Type B pancreatic cell (in vitro differentiated cells): ENCODE results near the gene RBP4. TPM values are rescaled to one million over a fixed set of nuclear protein-coding genes. Genes with fewer than 3 reads are reported as not detected.
"Not testable (repeated sequence)": the region's sequence is repeated elsewhere in the genome, so short reads cannot be mapped to it uniquely, and the experiment has no call there.

Experiments
- DNase-seq: peaks from one replicate; pipeline ENCODE4 v3.0.0; 2021; ENCODE audit warnings: mixed read lengths; ENCODE audit not compliant: unreplicated experiment; ENCODE audit errors: extremely low spot score
- H3K27ac Mint-ChIP-seq: 2 replicates; pipeline ENCODE4 v1.8.0; 2021; ENCODE audit warnings: mild to moderate bottlenecking, mixed read lengths
- H3K27me3 Mint-ChIP-seq: 2 replicates; pipeline ENCODE4 v1.8.0; 2021; ENCODE audit warnings: mixed read lengths
- H3K36me3 Mint-ChIP-seq: 2 replicates; pipeline ENCODE4 v1.8.0; 2021; ENCODE audit warnings: mixed read lengths
- H3K4me1 Mint-ChIP-seq: one replicate; pipeline ENCODE4 v1.8.0; 2021; ENCODE audit warnings: mixed read lengths; ENCODE audit not compliant: unreplicated experiment
- H3K4me3 Mint-ChIP-seq: 2 replicates; pipeline ENCODE4 v1.8.0; 2021; ENCODE audit warnings: mild to moderate bottlenecking, mixed read lengths
- H3K9me3 Mint-ChIP-seq: 2 replicates; pipeline ENCODE4 v1.8.0; 2021; ENCODE audit warnings: mixed read lengths
- total RNA-seq: library from RNA; stranded (reverse); gene quantifications from 2 replicates; pipeline ENCODE4 v1.2.1, GENCODE V29; 2021; ENCODE audit warnings: low replicate concordance
- TF ChIP-seq, protein P1 (sequence below): fragments of 200-600 bp; sonication (generic); conservative IDR thresholded peaks from 2 replicates; pipeline ENCODE4 v1.5.0; 2021; ENCODE audit warnings: antibody characterized with exemption, mild to moderate bottlenecking

Gene RBP4
- total RNA-seq, 1 donor from 2014 or later, result 30.3 TPM

DNA sequence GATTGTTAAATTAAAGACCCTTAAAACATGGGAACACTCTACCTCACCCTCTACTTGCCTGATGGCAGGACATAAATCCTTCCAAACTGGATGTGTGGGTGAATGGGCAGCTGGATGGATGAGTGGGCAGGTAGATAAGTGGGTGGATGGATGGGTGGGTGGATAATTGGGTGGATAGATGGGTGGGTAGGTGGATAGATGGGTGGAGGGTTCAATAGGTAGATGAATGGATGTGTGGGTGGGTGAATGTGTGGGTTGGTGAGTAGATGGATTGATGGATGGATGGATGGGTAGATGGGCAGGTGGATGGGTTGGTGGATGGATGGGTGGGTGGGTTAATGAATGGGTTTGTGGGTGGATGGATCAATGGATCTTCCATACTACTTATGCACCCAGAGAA, 53.5 kb downstream of the RBP4 start:
- no peak for DNase-seq
- H3K27ac Mint-ChIP-seq, result no peak overlapping the region
- H3K36me3 Mint-ChIP-seq, result no peaks in the 10 kb centered on the region
- H3K4me3 Mint-ChIP-seq, result no peak overlapping the region
- no peaks in the 10 kb centered on the region for H3K9me3 Mint-ChIP-seq
- TF ChIP-seq, protein P1, sequence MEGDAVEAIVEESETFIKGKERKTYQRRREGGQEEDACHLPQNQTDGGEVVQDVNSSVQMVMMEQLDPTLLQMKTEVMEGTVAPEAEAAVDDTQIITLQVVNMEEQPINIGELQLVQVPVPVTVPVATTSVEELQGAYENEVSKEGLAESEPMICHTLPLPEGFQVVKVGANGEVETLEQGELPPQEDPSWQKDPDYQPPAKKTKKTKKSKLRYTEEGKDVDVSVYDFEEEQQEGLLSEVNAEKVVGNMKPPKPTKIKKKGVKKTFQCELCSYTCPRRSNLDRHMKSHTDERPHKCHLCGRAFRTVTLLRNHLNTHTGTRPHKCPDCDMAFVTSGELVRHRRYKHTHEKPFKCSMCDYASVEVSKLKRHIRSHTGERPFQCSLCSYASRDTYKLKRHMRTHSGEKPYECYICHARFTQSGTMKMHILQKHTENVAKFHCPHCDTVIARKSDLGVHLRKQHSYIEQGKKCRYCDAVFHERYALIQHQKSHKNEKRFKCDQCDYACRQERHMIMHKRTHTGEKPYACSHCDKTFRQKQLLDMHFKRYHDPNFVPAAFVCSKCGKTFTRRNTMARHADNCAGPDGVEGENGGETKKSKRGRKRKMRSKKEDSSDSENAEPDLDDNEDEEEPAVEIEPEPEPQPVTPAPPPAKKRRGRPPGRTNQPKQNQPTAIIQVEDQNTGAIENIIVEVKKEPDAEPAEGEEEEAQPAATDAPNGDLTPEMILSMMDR, result no peak
- peaks cover 14% of the 10 kb centered on the region for H3K27me3 Mint-ChIP-seq
- H3K4me1 Mint-ChIP-seq, result peaks cover 3% of the 10 kb centered on the region

DNA sequence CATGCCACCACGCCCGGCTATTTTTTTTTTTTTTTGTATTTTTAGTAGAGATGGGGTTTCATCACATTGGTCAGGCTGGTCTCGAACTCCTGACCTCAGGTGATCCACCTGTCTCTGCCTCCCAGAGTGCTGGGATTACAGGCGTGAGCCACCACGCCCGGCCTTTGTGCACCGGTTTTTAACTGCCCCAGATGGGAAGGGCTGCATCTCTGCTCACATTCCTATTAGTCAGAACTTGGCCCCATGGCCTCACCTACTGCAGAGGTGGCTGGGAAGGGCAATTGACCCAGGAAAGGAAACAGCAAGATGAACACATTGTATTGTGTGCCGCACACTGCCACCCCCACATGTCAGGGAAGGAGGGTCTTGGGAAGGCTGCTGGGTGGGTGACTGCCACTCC, 54.0 kb downstream of the RBP4 start:
- not testable (repeated sequence) for H3K9me3 Mint-ChIP-seq, H3K4me3 Mint-ChIP-seq, H3K27ac Mint-ChIP-seq, H3K4me1 Mint-ChIP-seq, DNase-seq, H3K36me3 Mint-ChIP-seq
- H3K27me3 Mint-ChIP-seq, result peaks cover 14% of the 10 kb centered on the region

GRCh38 chr10:93542358-93542791, 58.7 kb downstream of the RBP4 start:
- peak overlapping the region; percentile 15 for H3K27ac Mint-ChIP-seq
- no peaks in the 10 kb centered on the region for H3K9me3 Mint-ChIP-seq
- H3K4me1 Mint-ChIP-seq, result peaks cover 9% of the 10 kb centered on the region
- H3K36me3 Mint-ChIP-seq, result no peaks in the 10 kb centered on the region
- peak overlapping the region; percentile 44 for H3K4me3 Mint-ChIP-seq
- TF ChIP-seq, protein P1, result peak; percentile 18
- H3K27me3 Mint-ChIP-seq, result peaks cover 35% of the 10 kb centered on the region
- no peak for DNase-seq

Other genes starting within 250 kb of the RBP4 start
- 49.4 and 79.8 TPM in 2 replicates for gene MYOF, start 118.9 kb downstream of the RBP4 start, total RNA-seq
- gene CEP55, start 104.6 kb downstream of the RBP4 start, total RNA-seq, result 7.4 and 14.8 TPM in 2 replicates
- gene FFAR4, start 34.6 kb downstream of the RBP4 start, total RNA-seq, result 0.70 and 1.2 TPM in 2 replicates
- gene PDE6C, start 11.3 kb upstream of the RBP4 start, total RNA-seq, result not detected in 2 replicates
- 11.8 and 15.1 TPM in 2 replicates for gene FRA10AC1, start 101.4 kb upstream of the RBP4 start, total RNA-seq
- gene LGI1, start 156.7 kb upstream of the RBP4 start, total RNA-seq, result 0.85 and 2.2 TPM in 2 replicates